Esophagus muscularis mucosa (tissue), 4 donors: ENCODE measurements around the gene KCND3.

ENCODE experiments used
- CTCF ChIP-seq, 3 experiments: fragments of 200-600 bp in 2 of 3; fragments of 450-650 bp in 1 of 3; sonication (generic) in 2 of 3; IDR thresholded peaks; one replicate each; pipeline ENCODE4 v1.5.1; 2017 to 2019; ENCODE audit warnings: antibody characterized with exemption in 3 of 3, mild to moderate bottlenecking in 2 of 3, moderate library complexity in 1 of 3
- EP300 ChIP-seq: sonication (generic); formaldehyde crosslinking; IDR thresholded peaks from one replicate; pipeline ENCODE4 v1.6.1; 2017; ENCODE audit warnings: antibody characterized with exemption
- POLR2A ChIP-seq: fragments of 450-650 bp; IDR thresholded peaks from one replicate; pipeline ENCODE4 v1.6.1; 2017; ENCODE audit warnings: antibody characterized with exemption, moderate library complexity, mild to moderate bottlenecking, low read depth
- POLR2AphosphoS5 ChIP-seq, 2 donors: sonication (generic); formaldehyde crosslinking; IDR thresholded peaks; one replicate each; pipeline ENCODE4 v1.6.1; 2017; ENCODE audit warnings: antibody characterized with exemption in 2 of 2

GRCh38 chr1:111878649-111879048, 110.8 kb downstream of the KCND3 start:
- no peak for TF ChIP-seq CTCF (IDR thresholded peaks at IDR 0.05)
- TF ChIP-seq POLR2A, result no peak
- no peak for TF ChIP-seq EP300
- no peak for TF ChIP-seq POLR2AphosphoS5 (IDR thresholded peaks at IDR 0.05)
